Dedifferentiated amniotic fluid mesenchymal stem cell (primary cell): ENCODE results near the gene ZMPSTE24.
"Not testable (repeated sequence)": the region's sequence is repeated elsewhere in the genome, so short reads cannot be mapped to it uniquely, and the experiment has no call there.

ENCODE experiments used
- DNase-seq: peaks from one replicate; pipeline ENCODE4 v3.0.0-alpha.2; 2016; ENCODE audit errors: extremely low spot score

The ZMPSTE24 gene

GRCh38 chr1:40318970-40319621, 61.1 kb downstream of the ZMPSTE24 start:
- DNase-seq: no peak

DNA sequence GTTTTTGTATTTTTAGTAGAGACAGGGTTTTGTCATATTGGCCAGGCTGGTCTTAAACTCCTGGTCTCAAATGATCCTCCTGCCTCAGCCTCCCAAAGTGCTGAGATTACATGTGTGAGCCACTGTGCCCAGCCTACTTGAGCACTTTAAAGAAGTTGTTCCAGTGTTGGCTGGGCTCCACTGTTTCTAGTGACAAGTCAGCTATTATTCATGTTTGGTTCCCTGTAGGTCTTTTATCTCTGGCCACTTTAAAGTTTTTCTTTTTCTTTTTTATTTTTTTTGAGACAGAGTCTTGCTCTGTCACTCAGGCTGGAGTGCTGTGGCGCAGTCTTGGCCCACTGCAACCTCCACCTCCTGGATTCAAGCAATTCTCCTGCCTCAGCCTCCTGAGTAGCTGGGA, 73.4 kb downstream of the ZMPSTE24 start:
- not testable (repeated sequence) for DNase-seq

DNA sequence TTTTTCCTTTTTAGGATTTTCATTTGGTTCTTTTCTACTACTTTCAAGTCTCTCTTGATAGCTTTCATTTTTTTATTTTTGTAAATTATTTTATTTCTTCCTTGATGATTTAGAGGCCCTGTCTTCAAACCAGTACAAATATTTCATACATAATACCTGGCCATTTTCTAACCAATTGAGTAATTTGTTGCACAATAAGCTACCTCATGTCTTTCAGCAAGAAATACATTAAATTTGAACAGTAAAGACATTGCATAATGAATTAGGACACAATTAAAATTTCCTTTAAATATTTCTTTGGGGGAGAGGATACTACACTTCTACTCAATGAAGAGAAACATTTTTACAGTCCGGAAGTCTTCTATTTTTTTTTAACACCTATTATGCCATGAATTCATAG, 74.7 kb downstream of the ZMPSTE24 start:
- DNase-seq: no peak

GRCh38 chr1:40337443-40337842, 79.4 kb downstream of the ZMPSTE24 start:
- no peak for DNase-seq

- peak; percentile 73 for DNase-seq
Observed at GRCh38 chr1:40338745-40339419, 80.8 kb downstream of the ZMPSTE24 start.

- no peak for DNase-seq
Observed at GRCh38 chr1:40339420-40340323, 81.6 kb downstream of the ZMPSTE24 start.

- DNase-seq: no peak
Observed at GRCh38 chr1:40341491-40342380, 83.7 kb downstream of the ZMPSTE24 start.

DNA sequence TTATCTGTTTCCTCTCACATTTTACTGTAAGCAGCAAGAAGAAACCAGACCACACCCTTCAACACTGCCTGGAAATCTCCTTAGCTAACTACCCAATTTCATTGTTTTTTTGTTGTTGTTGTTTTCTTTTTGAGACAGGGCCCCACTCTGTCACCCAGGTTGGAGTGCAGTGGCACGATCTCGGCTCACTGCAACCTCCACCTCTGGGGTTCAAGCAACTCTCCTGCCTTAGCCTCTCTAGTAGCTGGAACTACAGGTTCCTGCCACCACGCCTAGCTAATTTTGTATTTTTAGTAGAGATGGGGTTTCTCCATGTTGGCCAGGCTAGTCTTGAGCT, 84.3 kb downstream of the ZMPSTE24 start:
- not testable (repeated sequence) for DNase-seq
